ENCODE data around the gene EIF2B2. TPM values are rescaled to one million over a fixed set of nuclear protein-coding genes. Genes with fewer than 3 reads are reported as not detected.
A peak's percentile ranks its signal among the peaks of the same experiment; 100 is the strongest.

Gene EIF2B2
- total RNA-seq, 2 experiments from 2014 or later = 33.5 to 49.8 TPM

GRCh38 chr14:75050852-75051555, 48.3 kb downstream of the EIF2B2 start, which contains the start of gene MLH3:
Gene MLH3 (minus strand): TSS chr14:75051467. CDS start chr14:75049655, 1,812 bp downstream.
- no TSS peak for BruUV-seq (replicated peaks)

DNA sequence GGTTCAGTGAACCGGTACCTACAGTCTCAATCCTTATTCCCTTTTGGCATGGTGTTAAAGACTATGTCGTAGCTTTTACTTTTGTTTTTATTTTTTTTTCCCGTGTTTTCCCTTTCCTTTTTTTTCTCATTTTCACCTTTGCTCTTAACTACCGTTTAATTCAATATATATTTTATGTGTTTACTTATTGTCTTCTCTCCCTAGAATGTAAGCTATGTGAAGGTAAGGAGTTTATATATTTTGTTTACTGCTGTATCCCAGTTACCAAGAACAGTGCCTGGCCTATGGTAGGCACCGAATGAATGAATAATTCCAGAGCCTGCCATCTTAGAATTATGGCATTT, 48.8 kb downstream of the EIF2B2 start:
- Histone ChIP-seq H3K4me2 (ENCODE audit: low read length) (peak overlapping the region; percentile 44), H3K9me3 (ENCODE audit: low read length) (no peaks in the 10 kb centered on the region), H2AFZ (ENCODE audit: low read length) (peak overlapping the region; percentile 45; the same call in 1 of the 2 replicates), H3K9me2 (ENCODE audit: insufficient read depth, low read length) (no peaks in the 10 kb centered on the region), H3K27ac (ENCODE audit: low read depth, low read length, poor library complexity, severe bottlenecking) (no peak overlapping the region), H3K36me3 (ENCODE audit: insufficient read depth, low read length) (peaks cover 29% of the 10 kb centered on the region; the same call in 1 of the 2 replicates), H4K20me1 (ENCODE audit: insufficient read depth, low read length) (no peaks in the 10 kb centered on the region), H3K4me1 (ENCODE audit: insufficient read depth, low read length, poor library complexity, severe bottlenecking) (peaks cover 9% of the 10 kb centered on the region), H3K79me2 (ENCODE audit: insufficient read depth, low read depth, low read length) (no peaks in the 10 kb centered on the region), H3K4me3 (ENCODE audit: low read depth, low read length, poor library complexity, severe bottlenecking) (peak overlapping the region; percentile 60)
- TF ChIP-seq EZH2phosphoT487 (IDR thresholded peaks at IDR 0.05; ENCODE audit: borderline replicate concordance, low read depth, low read length) = no peak
- TF ChIP-seq, protein P1, sequence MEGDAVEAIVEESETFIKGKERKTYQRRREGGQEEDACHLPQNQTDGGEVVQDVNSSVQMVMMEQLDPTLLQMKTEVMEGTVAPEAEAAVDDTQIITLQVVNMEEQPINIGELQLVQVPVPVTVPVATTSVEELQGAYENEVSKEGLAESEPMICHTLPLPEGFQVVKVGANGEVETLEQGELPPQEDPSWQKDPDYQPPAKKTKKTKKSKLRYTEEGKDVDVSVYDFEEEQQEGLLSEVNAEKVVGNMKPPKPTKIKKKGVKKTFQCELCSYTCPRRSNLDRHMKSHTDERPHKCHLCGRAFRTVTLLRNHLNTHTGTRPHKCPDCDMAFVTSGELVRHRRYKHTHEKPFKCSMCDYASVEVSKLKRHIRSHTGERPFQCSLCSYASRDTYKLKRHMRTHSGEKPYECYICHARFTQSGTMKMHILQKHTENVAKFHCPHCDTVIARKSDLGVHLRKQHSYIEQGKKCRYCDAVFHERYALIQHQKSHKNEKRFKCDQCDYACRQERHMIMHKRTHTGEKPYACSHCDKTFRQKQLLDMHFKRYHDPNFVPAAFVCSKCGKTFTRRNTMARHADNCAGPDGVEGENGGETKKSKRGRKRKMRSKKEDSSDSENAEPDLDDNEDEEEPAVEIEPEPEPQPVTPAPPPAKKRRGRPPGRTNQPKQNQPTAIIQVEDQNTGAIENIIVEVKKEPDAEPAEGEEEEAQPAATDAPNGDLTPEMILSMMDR (conservative IDR thresholded peaks at IDR 0.05; ENCODE audit: low read length) = no peak
- intact Hi-C loops (cut with micrococcal nuclease; ENCODE audit: unreplicated experiment) = no loop called here
- POLR2A ChIA-PET = interaction anchor here (0.6 to 0.9 kb wide), 3 partner anchors 18 to 479 kb away, joined by 3 to 5 read pairs (median 3); partner anchors contain the start of gene ZC2HC1C
- no peak for DNase-seq (ENCODE audit: low spot score)
- CTCF ChIA-PET (ENCODE audit: unreplicated experiment) = no interaction called here
- no TSS peak for BruUV-seq (replicated peaks)

More at GRCh38 chr14:75050852-75051555, 48.3 kb downstream of the EIF2B2 start, which contains the start of gene MLH3:
- H3K4me1 ChIP-seq (ENCODE audit: insufficient read depth, low read length, poor library complexity, severe bottlenecking) = peaks cover 9% of the 10 kb centered on the region
- H2AFZ ChIP-seq (ENCODE audit: low read length) = peak within 1 kb of the TSS; percentile 45
- H3K9me2 ChIP-seq (ENCODE audit: insufficient read depth, low read length) = no peaks in the 10 kb centered on the region
- peak within 1 kb of the TSS; percentile 60 for H3K4me3 ChIP-seq (ENCODE audit: low read depth, low read length, poor library complexity, severe bottlenecking)
- no peaks in the 10 kb centered on the region for H4K20me1 ChIP-seq (ENCODE audit: insufficient read depth, low read length)
- TF ChIP-seq, protein P1 (conservative IDR thresholded peaks at IDR 0.05; ENCODE audit: low read length) = 0 out of 2 replicates have a peak, but pooled peaks have one; percentile 19
- no peak for TF ChIP-seq EZH2phosphoT487 (IDR thresholded peaks at IDR 0.05; ENCODE audit: borderline replicate concordance, low read depth, low read length)
- H3K9me3 ChIP-seq (ENCODE audit: low read length) = no peaks in the 10 kb centered on the region
- H3K4me2 ChIP-seq (ENCODE audit: low read length) = peak within 1 kb of the TSS; percentile 44
- CTCF ChIA-PET (ENCODE audit: unreplicated experiment) = no interaction called here
- POLR2A ChIA-PET = interaction anchor here (0.6 to 0.9 kb wide), 2 partner anchors 18 to 479 kb away, joined by 3 to 5 read pairs; partner anchors contain the start of gene ZC2HC1C
- no peak within 1 kb of the TSS for H3K27ac ChIP-seq (ENCODE audit: low read depth, low read length, poor library complexity, severe bottlenecking)
- H3K36me3 ChIP-seq (ENCODE audit: insufficient read depth, low read length) = peaks cover 29% of the 10 kb centered on the region; the same call in 1 of the 2 replicates
- no peaks in the 10 kb centered on the region for H3K79me2 ChIP-seq (ENCODE audit: insufficient read depth, low read depth, low read length)
- peak; percentile 68 for DNase-seq (ENCODE audit: low spot score)
- intact Hi-C loops (cut with micrococcal nuclease; ENCODE audit: unreplicated experiment) = no loop called here
